Urinary bladder (tissue), 4 donors: ENCODE results near the gene SMARCD3. TPM values are rescaled to one million over a fixed set of nuclear protein-coding genes. Genes with fewer than 3 reads are reported as not detected.

Experiments
- DNase-seq: peaks from one replicate; pipeline ENCODE4 v3.0.0-alpha.2; 2015; ENCODE audit errors: extremely low spot score
- H3K27ac ChIP-seq: one replicate; pipeline ENCODE4 v1.5.1; 2013; ENCODE audit warnings: low read depth, mild to moderate bottlenecking, moderate library complexity
- H3K36me3 ChIP-seq: one replicate; pipeline ENCODE4 v1.6.1; 2013; ENCODE audit warnings: mild to moderate bottlenecking, moderate library complexity; ENCODE audit not compliant: insufficient read depth
- H3K4me1 ChIP-seq: one replicate; pipeline ENCODE4 v1.6.1; 2013; ENCODE audit warnings: mild to moderate bottlenecking, moderate library complexity; ENCODE audit not compliant: insufficient read depth
- H3K4me3 ChIP-seq: one replicate; pipeline ENCODE4 v1.5.1; 2013; ENCODE audit warnings: low read depth, low read length
- whole genome bisulfite sequencing: extraction: QIAGEN DNeasy Blood & Tissue Kit; methylation state at CpG from one replicate; pipeline ENCODE4 v1.1.7; 2013; 5-methylcytosine and 5-hydroxymethylcytosine counted together
- polyA plus RNA-seq: library from polyadenylated mRNA; stranded (reverse); fragments of 200-250 nt; gene quantifications from one replicate; pipeline ENCODE4 v1.2.3, GENCODE V29; 2013
- total RNA-seq: library from RNA; depleted of rRNA; stranded (reverse); fragments of >200 nt; gene quantifications from one replicate; pipeline ENCODE4 v1.2.3, GENCODE V29; 2014
- donor health status: healthy with polysubstance abuse.
- donor health status: healthy.

SMARCD3 gene
- total and polyA plus RNA-seq, 2 donors = 33.2 to 47.8 TPM

GRCh38 chr7:151260883-151261282, 12.4 kb upstream of the SMARCD3 start:
- 79% methylated on average over 8 of the region's 8 CpGs for WGBS
- Histone ChIP-seq H3K27ac (no peak overlapping the region), H3K36me3 (no peaks in the 10 kb centered on the region), H3K4me3 (no peak overlapping the region), H3K4me1 (no peaks in the 10 kb centered on the region)
- no peak for DNase-seq

- no peak overlapping the region for H3K27ac ChIP-seq
- 96% methylated on average over 11 of the region's 11 CpGs for WGBS
- H3K4me1 ChIP-seq = no peaks in the 10 kb centered on the region
- H3K36me3 ChIP-seq = no peaks in the 10 kb centered on the region
- H3K4me3 ChIP-seq = no peak overlapping the region
- no peak for DNase-seq
Observed at GRCh38 chr7:151260471-151260870, 12.0 kb upstream of the SMARCD3 start.

DNA sequence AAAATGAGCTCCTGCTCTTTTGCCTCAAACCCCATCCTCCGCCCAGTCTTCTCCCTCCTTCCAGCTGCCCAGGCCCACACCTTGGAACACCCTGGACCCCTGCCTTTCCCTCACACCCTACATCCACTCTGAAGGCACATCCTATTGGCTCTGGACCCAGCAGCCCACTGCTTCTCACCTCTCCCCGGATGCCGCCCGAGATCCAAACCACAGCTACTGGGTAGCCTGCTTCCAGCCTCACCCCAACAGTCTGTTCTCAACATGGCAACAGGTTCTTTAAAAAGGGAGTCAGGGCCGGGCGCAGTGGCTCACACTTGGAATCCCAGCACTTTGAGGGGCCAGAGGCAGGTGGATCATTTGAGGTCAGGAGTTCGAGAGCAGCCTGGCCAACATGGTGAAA, 9.5 kb upstream of the SMARCD3 start:
- no peak for DNase-seq
- no peaks in the 10 kb centered on the region for H3K36me3 ChIP-seq
- WGBS = 96% methylated on average over 7 of the region's 7 CpGs
- H3K4me3 ChIP-seq = no peak overlapping the region
- no peak overlapping the region for H3K27ac ChIP-seq
- H3K4me1 ChIP-seq = no peaks in the 10 kb centered on the region

GRCh38 chr7:151256410-151257045, 8.0 kb upstream of the SMARCD3 start:
- H3K4me1 ChIP-seq = no peaks in the 10 kb centered on the region
- no peak overlapping the region for H3K4me3 ChIP-seq
- 56% methylated on average over 16 of the region's 16 CpGs for WGBS
- H3K27ac ChIP-seq = no peak overlapping the region
- DNase-seq = no peak
- no peaks in the 10 kb centered on the region for H3K36me3 ChIP-seq

- Histone ChIP-seq H3K4me3 (no peak overlapping the region), H3K36me3 (no peaks in the 10 kb centered on the region), H3K4me1 (no peaks in the 10 kb centered on the region), H3K27ac (no peak overlapping the region)
- 69% methylated on average over 7 of the region's 7 CpGs for WGBS
- DNase-seq = no peak
Observed at GRCh38 chr7:151255390-151255789, 6.9 kb upstream of the SMARCD3 start.

DNA sequence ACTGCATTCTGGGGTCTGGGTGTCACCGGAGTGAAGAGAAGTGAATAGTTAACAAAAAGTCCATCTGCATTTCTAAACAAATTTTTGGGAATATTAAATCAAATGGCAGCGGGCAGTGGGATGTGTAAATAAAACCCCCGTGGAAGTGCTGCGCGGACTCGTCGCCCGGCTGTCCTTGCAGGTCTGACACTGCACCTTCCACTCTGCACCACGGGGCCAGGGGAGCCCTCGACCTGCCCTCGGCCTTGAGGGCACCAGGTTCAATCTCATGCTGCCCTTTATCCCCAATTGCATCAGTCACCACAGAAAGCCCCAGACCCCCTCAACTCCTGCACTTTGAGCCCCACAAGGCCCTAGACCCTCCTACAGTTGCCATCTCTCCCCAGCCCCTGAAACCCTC, 6.4 kb upstream of the SMARCD3 start:
- Histone ChIP-seq H3K4me1 (no peaks in the 10 kb centered on the region), H3K36me3 (no peaks in the 10 kb centered on the region), H3K27ac (no peak overlapping the region), H3K4me3 (no peak overlapping the region)
- WGBS = 84% methylated on average over 11 of the region's 11 CpGs
- no peak for DNase-seq

DNA sequence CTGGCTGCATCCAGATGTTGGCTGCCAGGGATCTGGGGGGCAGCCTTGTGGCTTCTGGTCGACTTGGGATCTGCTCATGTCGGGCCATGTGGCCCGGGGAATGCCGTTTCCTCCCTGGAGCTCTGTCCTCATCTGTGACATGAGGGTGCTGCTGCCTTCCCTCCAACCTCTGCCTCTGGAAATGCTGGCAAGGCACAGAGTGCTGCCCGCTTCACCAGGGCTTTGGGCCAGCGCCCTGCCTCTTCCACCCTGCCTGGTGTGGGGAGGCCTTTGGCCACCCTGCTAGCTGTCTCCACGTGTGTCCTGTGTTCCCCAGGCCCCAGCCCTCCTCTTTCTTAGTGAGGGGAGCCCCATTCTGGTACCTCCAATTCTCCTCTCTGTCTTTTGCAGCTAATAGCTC, 5.8 kb upstream of the SMARCD3 start:
- H3K27ac ChIP-seq = no peak overlapping the region
- 84% methylated on average over 7 of the region's 7 CpGs for WGBS
- no peak overlapping the region for H3K4me3 ChIP-seq
- DNase-seq = no peak
- H3K4me1 ChIP-seq = no peaks in the 10 kb centered on the region
- H3K36me3 ChIP-seq = no peaks in the 10 kb centered on the region

GRCh38 chr7:151252961-151253711, 4.6 kb upstream of the SMARCD3 start:
- Histone ChIP-seq H3K36me3 (no peaks in the 10 kb centered on the region), H3K4me3 (no peak overlapping the region), H3K27ac (no peak overlapping the region), H3K4me1 (no peaks in the 10 kb centered on the region)
- WGBS = 51% methylated on average over 17 of the region's 17 CpGs
- DNase-seq = no peak

DNA sequence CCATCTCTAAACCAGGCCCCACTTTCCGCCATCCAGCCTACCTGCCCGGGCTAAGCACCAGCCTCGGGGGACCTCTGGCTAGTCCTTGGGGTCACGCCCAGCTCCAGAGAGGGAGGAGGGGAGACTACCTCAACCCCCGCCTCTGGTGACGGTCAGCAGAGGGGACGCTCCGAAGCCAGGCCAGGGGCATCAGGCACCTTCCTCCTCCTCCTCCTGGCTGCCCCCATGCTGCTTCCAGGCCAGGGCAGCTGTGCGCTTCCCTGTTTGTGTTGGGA, 4.0 kb upstream of the SMARCD3 start:
- WGBS = 26% methylated on average over 9 of the region's 9 CpGs
- no peak for DNase-seq
- Histone ChIP-seq H3K27ac (peak overlapping the region; percentile 42), H3K4me3 (peak overlapping the region; percentile 63), H3K36me3 (no peaks in the 10 kb centered on the region), H3K4me1 (no peaks in the 10 kb centered on the region)

DNA sequence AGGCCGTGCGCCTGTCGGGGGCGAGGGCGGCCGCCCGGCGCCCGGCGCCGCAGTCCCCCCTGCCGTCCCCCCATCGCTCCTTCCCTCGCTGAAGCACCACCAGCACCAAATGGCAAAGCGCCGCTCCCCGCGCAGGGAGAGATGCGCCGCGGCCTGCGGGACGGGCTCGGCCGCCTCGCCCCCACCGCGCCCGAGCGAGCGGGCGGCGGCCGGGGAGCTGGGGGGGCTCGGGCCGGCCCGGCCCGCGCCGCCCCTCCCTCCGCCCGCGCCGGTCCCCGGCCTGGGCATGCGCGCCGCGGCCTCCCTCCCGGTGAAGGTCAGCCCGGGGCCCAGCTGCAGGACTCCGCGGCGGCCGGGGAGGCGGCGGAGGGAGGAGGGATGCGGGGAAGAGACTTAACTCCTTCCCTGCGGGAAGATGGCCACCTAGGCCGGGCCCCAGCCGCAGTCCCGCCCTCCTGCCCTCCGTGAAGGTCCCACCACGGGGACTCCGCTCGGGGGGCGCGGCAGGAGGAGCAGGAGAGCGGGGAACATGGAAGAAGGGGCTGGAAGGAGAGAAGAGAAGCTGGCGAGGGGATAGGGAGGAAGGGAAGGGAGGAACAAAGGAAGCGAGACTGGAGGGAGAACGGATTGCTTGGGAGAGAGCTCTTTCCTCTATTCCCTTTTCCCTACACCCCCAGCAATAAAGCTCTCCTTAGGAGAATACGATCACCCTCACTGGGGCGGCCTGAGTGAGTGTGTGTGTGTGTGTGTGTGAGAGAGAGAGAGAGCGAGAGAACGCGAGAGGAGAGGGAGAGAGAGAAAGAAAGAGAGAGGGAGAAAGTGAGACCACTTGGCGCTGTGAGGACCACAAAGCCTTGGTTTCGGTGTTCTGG, 3.4 kb upstream of the SMARCD3 start:
- 2% methylated on average over 78 of the region's 79 CpGs for WGBS
- Histone ChIP-seq H3K27ac (peak overlapping the region; percentile 94), H3K4me1 (no peaks in the 10 kb centered on the region), H3K4me3 (peak overlapping the region; percentile 63), H3K36me3 (no peaks in the 10 kb centered on the region)
- DNase-seq = peak; percentile 75

DNA sequence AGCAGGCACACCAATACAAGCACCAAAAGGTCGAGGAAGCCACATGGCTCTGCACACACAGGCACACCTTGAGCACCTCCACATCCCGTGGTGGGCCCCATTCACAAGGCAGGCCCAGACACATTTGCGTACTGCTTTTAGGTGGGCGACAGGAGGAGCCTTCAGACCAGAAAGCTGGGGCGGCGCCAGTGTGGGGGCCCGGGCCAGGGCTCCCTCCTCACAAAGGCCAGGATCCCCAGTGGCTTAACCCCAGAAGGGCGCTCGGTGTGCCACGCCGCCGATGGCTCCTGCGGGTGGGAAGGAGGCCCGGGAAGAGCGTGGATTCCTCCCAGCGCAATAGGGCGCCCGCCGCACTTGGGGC, 2.8 kb upstream of the SMARCD3 start:
- Histone ChIP-seq H3K27ac (peak overlapping the region; percentile 54), H3K4me3 (peak overlapping the region; percentile 63), H3K4me1 (no peaks in the 10 kb centered on the region), H3K36me3 (no peaks in the 10 kb centered on the region)
- DNase-seq = no peak
- 3% methylated on average over 19 of the region's 19 CpGs for WGBS

- DNase-seq = no peak
- no peaks in the 10 kb centered on the region for H3K36me3 ChIP-seq
- WGBS = 57% methylated on average over 7 of the region's 7 CpGs
- H3K4me1 ChIP-seq = no peaks in the 10 kb centered on the region
- no peak overlapping the region for H3K4me3 ChIP-seq
- no peak overlapping the region for H3K27ac ChIP-seq
Observed at GRCh38 chr7:151250181-151251132, 2.0 kb upstream of the SMARCD3 start.

GRCh38 chr7:151249732-151250072, 1.2 kb upstream of the SMARCD3 start:
- Histone ChIP-seq H3K27ac (peak overlapping the region; percentile 63), H3K4me3 (no peak overlapping the region), H3K4me1 (no peaks in the 10 kb centered on the region), H3K36me3 (no peaks in the 10 kb centered on the region)
- 11% methylated on average over 5 of the region's 5 CpGs for WGBS
- DNase-seq = no peak
